GM18505 (cell line): Measurements from ENCODE around the gene KPNA1.

ENCODE experiments used
- ATAC-seq: cut with Tn5 transposase; IDR thresholded peaks from one replicate; pipeline ENCODE4 v1.9.1; 2021; ENCODE audit not compliant: unreplicated experiment
- POLR2A ChIP-seq: IDR thresholded peaks from 4 replicates; pipeline ENCODE4 v1.6.1; 2011; ENCODE audit warnings: borderline replicate concordance; ENCODE audit not compliant: insufficient read depth, insufficient read length; ENCODE audit errors: extremely low read depth

The KPNA1 gene

DNA sequence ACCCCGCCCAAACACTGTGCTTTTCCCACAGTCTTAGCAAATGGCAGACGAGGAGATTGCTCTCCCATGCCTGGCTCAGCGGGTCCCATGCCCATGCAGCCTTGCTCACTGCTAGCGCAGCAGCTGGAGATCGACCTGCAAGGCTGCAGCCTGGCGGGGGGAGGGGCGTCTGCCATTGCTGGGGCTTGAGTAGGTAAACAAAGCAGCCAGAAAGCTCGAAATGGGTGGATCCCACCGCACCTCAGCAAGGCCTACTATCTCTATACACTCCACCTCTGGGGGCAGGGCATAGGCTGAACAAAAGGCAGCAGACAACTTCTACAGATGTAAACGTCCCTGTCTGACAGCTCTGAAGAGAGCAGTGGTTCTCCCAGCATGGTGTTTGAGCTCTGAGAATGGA lies 71.6 kb downstream of the KPNA1 start:
- TF ChIP-seq POLR2A = no peak
- no peak for ATAC-seq

DNA sequence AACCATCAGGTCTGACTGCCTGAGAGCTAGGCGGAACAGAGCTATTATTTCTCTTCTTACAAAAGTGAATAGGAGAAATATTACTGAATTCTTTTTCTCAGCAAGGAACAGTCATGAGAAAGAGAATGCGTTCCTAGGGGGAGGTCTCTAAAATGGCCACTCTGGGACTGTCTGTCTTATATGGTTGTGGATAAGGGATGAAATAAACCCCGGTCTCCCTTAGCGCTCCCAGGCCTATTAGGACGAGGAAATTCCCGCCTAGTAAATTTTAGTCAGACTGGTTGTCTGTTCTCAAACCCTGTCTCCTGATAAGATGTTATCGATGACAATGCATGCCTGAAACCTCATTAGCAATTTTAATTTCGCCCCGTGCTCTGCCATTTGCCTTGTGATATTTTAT lies 78.8 kb downstream of the KPNA1 start:
- TF ChIP-seq POLR2A = no peak
- ATAC-seq = no peak

DNA sequence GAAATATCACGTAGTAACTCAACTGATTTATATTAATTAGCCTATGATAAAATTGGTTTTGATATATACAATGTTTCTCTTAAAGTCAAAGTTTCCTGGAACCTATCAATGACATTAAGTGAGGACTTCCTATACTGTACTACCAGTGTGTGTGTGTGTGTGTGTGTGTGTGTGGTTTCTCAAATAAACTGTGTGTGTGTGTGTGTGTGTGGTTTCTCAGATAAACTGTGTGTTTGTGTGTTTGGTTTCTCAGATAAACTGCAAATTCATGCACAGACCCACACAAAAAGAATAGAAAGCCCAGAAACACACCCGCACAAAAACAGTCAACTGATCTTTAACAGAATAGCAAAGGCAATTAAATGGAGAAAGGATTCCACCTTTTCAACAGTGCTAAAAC lies 84.4 kb downstream of the KPNA1 start:
- ATAC-seq = no peak
- no peak for TF ChIP-seq POLR2A

DNA sequence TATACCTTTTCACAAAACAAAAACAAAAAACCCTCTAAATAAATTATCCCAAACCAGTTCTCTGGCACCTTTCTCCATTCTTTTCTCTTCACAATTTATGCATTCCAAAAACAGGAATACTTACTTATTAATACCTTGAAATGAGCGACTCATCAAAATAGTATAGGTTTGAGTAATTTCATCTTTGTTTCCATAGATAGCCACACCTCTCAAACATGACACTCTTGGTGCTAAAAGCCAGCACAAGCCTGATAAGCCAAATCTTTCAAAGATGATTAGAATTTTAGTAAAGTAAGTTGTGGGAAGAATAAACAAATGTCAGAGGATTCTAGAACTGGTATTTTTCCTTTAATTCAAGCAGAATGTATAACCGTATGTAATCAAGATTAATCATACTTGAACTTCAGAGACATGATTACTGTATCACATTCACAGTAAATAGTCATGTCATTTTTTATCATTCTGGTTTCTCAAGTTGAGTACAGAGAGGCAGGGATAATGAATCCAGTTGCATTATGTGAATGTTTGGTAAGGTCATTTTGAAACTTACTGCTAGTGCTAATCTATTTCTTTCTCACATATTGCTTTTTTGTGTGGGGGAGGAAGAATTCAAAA lies 86.8 kb downstream of the KPNA1 start:
- ATAC-seq = no peak
- TF ChIP-seq POLR2A = no peak

DNA sequence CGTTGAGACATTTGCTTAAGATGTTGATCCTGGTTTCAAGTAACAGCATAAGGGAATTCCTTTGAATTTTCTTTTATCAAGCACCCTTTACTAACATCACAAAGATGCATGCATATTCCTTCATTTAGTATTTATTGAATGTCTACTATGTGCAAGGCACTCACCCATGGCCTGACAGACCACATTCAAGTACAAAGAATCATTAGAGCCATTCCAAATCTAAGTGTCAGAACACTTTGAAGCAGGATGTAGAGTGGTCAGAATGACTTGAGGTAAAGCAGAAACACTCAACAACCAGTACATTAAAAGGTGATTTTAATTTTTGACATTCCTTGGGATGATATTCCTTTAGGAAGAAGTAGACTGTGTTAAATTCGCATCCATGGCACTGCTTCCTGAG lies 92.9 kb downstream of the KPNA1 start:
- no peak for TF ChIP-seq POLR2A
- ATAC-seq = no peak

DNA sequence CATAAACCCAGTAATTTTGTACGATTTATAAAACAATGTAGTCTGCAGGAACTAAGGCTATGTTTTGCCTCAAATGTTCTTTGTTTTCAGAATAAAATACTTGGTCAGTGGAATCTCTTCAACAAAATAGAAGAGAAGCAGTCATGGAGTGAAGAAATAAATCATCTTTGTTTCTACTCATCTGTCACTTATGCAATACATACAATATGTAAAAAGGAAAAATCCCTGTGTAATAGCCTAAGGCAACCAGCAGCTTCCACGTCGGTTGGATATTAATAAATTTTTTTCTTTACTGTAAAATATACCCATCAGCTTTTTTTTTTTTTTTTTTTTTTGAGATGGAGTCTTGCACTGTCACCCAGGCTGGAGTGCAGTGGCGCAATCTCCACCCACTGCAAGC lies 93.6 kb downstream of the KPNA1 start:
- TF ChIP-seq POLR2A = no peak
- no peak for ATAC-seq

DNA sequence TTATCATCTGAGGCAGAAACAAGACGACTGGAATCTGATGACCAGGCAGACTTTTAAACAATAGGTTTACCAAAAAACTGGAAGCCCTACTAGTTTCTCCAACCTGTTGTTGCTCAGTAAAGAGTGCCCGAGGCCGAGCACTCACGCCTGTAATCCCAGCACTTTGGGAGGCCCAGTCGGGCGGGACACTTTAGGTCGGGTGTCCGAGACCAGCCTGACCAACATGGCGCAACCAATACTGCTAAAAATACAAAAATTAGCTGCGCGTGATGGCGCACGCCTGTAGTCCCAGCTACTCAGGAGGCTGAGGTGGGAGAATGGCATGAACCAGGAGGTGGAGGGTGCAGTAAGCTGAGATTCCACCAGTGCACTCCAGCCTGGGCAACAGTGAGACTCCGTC lies 97.8 kb downstream of the KPNA1 start:
- no peak for TF ChIP-seq POLR2A
- ATAC-seq = no peak

DNA sequence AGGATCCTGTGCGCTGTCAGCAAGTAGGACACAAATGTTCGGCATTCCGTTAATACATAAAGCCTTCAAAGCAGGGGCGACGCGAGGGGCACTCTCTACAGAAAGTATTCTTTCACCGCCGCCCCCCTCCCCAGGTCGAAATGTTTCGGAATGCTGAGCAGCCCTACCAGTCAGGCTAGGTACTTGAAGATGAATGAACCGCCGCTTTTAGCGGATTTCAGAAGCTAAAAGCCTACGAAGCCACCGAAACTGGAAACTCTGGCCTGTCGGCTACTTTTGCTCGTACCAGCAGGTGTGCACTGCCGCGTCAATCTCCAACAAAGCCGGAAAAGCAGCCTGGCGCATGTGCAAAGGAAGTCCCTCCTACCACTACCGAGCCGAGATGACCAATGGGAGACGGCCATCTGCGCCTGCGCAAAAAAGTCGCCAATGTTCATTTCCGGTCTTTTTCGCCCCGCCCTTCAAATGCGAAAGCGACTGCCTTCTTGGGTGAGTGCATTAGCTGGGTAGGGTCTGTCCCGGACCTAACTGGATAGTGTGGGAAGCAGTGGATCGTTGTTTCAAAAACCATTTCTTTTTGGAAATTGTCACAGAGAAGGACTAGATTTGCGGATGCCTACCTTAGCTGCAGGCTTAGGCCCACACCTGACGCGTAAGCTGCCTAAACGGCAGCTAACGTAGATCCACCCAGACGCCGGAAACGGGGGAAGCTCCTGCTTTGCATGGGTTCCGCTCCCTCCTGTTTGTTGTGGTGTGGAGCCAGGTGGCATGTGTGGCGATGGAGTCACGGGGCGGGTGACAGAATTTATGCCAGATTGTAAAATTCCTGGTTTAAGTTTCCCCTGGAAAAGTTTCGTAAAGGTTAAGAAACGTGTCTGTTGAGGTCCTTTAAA lies 98.7 kb downstream of the KPNA1 start, which contains the start of gene WDR5B:
Gene WDR5B (minus strand): TSS at position 301 of the 893 bp plus-strand sequence. CDS start 534 bp downstream, outside the sequence.
- peak; percentile 83 for ATAC-seq
- TF ChIP-seq POLR2A = peak; percentile 96

DNA sequence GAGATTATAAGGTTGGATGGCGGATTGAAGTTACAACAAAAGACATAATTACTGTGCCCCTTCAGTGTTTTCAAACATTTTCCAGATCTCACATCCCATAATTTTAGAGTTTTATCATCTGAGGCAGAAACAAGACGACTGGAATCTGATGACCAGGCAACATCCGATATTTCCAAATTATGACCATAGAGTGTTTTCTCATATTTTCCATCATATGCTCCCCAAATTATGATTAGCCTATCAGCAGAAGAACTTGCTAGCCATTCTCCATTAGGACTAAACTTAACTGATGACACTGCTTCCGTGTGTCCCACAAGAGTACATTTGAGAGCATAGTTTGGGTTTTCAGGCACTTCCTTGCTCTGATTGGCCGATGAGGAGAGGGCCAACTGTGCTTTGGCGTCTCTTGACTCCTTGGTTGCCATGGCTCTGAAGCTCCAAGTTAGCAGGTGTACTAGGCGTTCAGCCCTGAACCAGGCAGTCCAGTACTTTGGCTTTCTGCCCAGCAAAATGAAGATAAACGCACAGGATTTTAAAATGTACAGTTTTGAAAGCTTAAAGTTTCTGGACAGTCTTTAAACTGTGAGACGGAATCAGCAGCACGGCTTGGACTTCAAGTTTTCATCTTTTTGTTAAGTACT lies 99.5 kb downstream of the KPNA1 start:
- no peak for TF ChIP-seq POLR2A
- peak; percentile 43 for ATAC-seq

DNA sequence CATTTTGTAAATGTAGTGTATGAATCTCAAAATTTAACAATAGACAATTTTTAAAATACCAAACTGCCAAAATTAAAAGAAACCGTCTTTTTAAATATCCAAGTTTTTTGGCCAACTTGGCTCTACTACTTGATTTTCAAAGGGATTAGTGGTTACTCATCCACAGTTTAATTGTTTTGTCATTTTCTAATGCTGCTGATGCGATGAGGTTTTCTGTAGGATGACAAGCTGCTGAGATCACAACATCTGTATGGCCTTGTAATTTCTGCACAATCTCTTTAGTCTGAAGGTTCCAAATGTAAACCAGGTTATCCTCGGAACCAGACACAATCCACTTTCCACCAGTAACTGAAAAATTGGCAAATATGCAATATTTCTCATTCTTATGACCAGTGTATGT lies 100.3 kb downstream of the KPNA1 start:
- no peak for ATAC-seq
- no peak for TF ChIP-seq POLR2A

DNA sequence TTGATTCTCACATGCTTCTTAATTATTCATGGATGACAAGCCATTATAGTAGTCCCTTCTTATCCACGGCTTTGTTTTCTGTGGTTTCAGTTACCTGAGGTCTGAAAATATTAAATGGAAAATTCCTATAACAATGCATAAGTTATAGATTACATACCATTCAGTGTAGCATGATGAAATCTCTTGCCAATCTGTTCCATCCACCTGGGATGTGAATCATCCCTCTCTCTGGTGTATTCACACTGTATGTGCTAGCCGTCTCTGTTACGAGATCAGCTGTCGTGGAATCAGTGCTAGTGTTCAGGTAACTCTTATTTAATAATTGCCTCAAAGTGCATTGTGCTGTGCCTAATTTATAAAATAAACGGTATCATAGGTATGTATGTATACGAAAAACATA lies 104.1 kb downstream of the KPNA1 start:
- TF ChIP-seq POLR2A = no peak
- ATAC-seq = no peak

DNA sequence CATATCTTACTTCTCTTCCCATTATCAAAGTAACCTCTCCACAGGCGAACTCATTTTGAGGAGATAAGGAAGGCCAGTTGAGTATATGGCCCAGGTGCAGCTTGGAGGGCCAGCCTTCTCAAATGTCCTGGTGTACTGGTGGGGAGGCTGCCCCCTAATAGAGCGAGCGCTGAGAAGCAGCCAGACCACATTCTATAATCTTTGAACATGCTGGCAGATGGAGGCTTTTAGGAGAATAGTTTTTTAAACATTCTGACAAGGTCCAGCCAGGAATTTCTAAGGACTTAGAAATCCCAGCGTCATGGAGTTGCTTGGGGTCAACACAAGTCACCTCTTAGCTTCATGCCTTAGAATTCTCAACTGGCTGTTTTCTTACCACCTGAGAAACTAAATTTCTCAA lies 104.6 kb downstream of the KPNA1 start:
- ATAC-seq = no peak
- no peak for TF ChIP-seq POLR2A

DNA sequence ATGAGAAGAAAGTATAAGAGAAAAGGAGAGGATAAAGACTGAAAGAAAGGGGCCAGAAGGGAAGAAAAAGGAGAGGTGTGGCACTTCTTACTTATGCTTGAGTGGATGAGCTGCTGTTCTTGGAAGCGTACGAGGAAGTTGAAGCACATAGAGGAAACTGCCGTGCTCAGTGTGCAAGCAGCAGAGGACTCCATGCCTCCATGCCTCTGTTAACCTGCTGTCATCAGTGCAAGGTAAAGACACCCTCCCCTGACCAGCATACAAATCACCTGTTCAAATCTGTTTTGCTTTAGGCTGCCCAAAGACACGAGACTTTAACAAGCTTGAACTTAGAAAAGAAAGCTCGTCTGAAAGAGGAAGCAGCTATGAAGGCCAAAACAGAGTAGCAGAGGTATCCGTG lies 105.3 kb downstream of the KPNA1 start:
- no peak for TF ChIP-seq POLR2A
- no peak for ATAC-seq

DNA sequence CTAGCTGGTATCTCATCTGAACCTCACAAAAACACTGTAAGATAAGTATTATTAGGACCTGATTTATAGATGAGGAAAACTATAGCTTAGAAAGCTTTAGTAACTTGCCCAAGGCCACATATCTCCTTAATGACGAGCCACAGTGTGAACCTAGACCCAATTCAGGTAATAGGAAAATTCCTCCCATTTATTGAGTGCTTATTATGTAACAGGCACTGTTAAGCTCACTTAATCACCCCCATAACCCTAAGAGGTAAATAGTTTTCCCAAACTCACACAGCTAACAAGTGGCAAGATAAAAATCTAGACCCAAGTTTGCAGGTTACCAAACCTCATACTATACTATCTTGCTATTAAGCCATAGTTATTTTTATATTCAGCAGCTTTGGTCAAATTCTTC lies 106.8 kb downstream of the KPNA1 start:
- ATAC-seq = no peak
- no peak for TF ChIP-seq POLR2A

DNA sequence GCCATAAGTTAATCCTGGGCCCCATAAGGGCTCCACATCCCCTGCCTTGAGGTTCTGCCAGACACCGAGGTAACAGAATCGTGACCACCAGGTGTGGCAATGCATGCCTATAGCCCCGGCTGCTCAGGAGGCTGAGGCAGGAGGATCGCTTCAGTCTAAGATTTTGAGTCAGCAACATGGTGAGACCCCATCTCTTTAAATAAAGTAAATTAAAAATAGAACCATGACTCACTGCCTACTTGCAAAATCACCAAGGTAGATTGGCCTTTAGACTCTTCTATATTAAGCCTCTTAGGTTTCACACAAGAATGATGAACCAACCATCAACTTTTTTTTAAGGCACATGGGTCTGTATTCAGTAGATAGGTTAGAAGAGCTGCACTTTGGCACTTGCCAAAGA lies 108.5 kb downstream of the KPNA1 start:
- peak; percentile 59 for ATAC-seq
- no peak for TF ChIP-seq POLR2A

DNA sequence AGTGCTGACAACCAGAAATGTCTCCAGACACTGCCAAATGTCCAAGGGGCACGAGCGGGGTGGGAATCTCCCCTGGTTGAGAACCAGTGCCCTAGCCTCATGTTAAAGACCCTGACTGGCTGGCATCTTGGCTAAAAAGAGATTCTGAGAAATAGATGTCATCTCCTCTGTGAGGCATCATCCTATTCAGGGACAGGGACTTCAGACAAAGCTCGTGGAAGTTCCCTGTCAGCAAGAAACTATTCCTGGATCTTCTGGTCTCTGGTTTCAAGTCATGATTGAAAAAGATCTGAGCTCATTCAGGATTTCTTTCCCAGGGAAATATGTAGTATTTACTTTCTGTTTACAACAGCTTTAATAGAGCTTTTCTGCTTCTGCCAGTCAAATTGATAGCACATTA lies 109.7 kb downstream of the KPNA1 start:
- ATAC-seq = no peak

More for the DNA sequence above, 109.7 kb downstream of the KPNA1 start:
- no peak for TF ChIP-seq POLR2A
